Fibroblast of skin of left biceps (primary cell): Measurements from ENCODE around the gene HCN1.

Experiments
- DNase-seq, 2 experiments: peaks; one replicate each; pipeline ENCODE4 v3.0.0-alpha.2; 2013; ENCODE audit warnings: low read depth in 2 of 2

The HCN1 gene

DNA sequence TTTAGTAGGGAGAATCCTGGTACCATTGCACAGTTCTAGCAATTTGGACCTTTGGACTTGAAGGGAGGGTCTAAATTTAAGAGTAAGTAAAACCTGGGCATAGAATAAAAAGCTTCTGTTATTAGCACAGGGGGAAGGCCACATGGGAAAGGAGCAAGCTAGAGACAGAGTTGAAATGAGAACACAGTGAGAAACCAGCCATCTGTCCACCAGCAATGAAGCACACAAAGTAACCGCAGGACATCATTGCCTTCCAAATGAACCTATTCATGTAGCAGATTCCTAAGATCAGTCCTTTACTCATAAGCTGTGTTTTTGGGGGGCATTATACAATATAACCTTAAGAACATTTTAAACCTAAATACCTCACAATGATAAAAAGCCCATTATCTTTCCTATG, 407.4 kb downstream of the HCN1 start:
- no peak for DNase-seq

DNA sequence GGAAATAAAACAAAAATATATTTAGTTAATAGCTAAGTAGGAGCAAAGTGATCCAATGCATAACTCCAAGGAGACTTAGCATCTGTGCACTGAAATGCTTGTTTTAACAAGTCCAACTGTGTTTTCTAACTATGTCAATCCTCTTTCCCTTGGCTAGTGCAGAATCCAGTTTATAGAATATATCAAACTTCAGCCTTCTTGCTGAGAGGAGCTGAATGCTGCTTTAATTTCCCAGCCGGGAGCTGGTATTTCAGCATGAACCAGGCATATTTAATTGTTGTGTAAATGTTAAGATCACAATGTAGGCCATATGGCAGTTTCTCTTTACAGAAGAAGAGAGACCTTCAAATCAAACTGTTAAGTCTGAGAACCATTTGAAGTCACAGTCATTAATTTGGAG, 411.7 kb downstream of the HCN1 start:
- no peak for DNase-seq

DNA sequence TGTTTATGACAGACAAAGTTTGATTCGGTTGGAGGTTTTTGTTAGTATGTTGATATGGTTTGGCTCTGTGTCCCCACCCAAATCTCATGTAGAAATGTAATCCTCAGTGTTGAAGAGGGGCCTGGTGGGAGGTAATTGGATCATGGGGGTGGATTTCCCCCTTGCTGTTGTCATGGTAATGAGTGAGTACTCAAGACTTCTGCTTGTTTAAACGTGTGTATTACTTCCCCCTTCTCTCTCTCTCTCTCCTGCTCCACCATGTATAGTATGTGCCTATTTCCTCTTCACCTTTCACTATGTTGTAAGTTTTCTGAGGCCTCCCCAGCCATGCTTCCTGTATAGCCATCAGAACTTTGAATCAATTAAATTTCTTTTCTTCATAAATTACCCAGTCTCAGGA, 415.1 kb downstream of the HCN1 start:
- DNase-seq: no peak

DNA sequence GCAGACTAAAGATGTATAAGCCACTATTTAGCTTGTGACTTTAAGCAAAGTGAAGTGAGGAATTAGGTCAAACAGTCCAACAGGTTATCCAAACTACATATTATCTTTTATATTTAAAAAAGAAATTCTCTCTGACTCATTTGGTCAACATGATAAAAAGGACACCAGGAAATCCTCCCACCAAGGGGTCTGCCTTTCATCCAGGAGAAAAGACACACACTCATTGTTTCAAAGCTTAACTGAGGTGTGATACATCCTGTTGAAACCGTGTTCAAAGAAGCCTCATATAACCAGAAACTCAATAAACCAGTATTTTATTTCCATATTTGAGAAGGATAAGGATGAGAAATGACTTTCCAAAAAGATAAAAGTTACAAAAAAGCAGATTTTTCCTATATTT, 417.1 kb downstream of the HCN1 start:
- no peak for DNase-seq

DNA sequence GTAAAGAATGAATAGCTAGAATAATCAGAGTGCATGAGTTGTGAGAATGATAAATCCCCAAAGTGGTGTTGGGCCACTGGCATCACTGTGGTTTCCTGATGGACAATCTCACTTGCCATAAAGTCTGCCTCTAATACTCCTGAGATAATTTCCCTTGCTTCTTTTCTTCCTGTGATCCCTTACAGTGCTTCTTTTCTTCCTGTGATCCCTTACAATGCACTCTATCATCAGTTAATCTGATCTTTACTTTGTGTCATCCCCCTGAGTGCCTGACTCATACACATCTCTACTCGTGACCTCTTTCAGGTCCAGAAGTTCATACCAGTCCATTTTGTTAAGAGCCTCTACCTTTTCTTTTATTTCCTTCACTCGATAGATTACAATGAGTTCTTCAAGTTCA, 418.3 kb downstream of the HCN1 start:
- no peak for DNase-seq

DNA sequence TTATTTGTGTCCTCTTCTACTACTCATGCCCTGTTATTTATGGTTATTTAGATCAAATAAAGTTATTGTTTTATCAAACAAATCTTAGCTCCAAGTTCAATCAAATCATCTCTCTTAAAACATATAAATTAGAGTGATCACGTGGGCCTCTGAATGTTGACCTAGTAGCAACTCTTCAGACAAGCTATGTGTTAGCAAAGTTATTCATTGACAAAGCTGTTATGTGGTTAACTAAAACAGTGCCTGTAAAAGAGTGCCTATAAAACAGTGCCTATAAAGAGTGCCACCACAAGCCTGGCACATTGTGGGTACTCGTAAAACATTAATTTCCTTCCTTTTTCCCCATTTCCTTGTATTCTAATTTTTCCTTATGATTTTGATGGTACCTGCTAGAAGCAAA, 421.9 kb downstream of the HCN1 start:
- DNase-seq: no peak

DNA sequence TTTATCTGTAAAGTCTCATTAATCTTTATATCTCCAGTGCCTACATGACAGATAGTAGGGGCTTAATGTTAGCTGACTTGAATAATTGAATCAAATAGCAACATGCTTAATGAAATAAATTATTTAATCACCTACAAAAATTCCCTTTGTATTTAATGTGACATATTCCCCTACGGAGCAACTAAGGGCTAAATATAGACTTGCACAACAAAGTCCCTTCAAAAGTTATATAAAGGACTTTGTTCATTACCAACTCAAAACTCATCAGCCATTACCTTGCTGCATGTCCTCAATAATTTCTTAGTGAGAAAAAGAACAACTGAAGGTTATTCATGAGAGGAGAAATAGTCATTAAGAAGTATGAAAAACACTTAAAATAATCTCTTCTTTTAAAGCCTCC, 424.6 kb downstream of the HCN1 start:
- DNase-seq: no peak

DNA sequence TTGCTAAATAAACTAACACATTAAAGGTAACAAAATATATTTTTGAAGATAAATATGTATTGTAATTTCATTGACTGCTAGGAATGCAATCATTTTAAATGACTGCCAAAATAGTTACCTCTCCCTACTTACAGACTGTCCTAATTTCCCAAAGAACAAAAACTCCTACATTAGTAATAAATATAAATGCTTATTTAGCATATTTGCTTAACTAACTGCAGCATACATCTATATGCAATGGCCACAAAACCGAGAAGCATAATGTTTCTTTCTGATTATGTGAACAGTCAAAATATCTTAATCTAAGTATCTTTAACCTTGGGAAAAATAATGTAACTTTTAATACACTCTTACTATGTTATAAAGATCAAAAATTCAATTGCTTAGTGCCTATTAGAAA, 431.7 kb downstream of the HCN1 start:
- DNase-seq: no peak

DNA sequence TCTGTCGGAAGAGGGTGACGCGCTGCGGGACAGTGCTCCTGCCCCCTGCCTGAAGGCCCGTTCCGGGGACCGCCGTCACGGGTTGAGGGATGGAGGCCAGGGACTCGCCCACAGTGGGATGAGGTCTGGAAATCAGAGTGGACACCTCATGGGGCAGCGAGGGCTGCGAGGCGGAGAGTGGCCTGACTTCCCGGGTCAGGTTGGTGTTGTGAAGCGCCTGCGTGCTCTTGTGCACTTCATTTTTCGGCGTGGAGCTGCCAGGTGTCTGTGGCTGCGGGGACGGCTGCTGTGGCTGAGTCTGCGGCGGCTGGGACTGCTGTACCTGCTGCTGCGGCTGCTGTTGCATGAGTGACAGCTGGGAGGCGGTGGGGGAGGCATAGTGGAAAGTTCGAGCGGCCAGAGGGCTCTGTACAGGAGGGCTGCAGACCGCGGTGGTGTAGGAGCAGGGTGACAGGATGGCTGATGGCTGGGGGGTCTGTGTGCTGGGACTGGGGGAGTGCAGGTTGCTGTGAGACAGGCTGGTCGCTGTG, 434.1 kb downstream of the HCN1 start:
- no peak for DNase-seq

DNA sequence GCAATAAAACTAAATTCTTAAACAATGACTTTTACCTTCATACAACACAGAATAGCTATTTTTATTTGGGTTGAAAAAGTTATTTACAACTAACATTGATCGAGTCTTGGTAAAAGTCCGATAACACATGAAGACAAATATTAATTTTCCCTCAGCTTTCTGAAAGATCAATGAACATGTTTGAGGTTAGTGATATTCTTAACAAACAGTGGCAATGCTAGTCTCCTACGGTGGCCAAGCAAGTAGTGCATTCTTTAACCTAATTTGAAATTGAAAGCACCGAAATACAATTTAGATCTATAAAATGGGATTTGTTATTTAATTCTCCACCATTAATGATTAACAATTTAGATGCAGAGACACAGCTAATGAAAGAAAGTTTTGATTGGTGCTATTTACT, 435.1 kb downstream of the HCN1 start:
- no peak for DNase-seq

DNA sequence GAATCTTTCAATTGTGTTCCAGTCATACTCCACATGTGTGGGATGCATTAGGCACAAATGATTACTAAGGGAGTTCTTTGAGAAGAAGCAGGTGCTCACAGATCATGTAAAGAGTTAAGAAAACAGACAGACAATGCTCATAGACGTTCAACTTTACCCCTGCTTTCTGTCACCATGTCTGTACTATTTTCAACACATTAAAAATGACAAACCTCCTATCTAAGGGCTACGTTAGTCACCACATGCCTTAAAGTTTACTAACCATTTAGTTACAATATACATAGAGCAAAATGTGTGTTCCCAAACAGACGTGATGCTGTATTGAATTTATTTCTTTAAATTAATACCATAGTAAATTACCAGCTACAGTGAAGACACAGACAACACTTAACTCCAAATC, 435.9 kb downstream of the HCN1 start:
- DNase-seq: no peak

DNA sequence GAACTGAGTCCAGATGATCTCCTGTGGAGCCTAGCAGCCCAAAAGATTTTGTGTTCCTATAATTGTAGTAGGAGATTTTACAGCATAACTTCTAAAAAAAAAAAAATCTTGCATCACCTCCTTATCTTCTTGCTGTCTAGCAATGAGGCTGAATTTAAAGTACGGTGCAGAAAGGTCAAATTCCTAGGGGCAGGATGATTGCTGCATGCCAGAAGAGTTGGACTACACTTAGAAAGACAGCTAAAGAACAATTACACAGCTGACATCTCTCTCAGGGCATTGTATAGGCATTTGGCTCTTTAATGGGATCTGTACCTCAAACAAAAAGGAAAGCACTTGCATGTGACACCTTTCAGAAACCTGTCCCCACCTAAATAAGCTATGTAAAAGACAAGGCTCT, 443.2 kb downstream of the HCN1 start:
- no peak for DNase-seq

DNA sequence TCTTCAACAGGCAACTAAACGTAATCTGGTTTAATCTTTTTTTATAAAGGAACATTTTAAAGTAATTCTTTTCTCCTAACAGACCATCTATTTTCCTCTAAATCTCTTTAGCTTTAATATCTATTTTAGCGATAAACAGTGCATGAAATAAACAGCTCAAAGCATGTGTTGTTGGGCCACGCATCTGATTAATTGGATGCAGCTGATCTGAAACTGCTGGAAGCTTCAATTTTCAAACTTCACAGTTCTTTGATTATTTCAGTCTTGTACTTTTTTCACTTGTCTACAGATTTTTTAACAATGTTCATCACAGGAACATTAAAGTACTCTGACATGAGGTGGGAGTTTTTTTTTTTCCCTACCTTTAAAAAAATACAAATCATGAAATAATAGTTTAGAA, 443.6 kb downstream of the HCN1 start:
- no peak for DNase-seq

DNA sequence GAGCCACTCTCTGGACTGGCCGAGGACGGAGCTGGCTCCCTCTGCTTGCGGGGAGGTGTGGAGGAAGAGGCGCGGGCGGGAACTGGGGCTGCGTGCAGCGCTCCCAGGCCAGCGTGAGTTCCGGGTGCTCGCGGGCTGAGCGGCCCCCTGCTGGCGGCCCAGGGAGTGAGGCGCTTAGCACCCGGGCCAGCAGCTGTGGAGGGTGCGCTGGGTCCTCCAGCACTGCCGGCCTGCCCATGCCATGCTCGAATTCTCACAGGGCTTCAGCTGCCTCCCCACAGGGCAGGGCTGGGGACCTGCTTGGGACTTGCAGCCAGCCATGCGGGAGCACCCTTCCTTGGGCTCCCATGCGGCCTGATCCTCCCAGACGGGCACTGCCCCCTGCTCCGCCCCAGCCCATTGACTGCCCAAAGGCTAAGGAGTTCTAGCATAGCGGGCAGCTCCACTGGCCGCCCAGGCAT, 470.6 kb downstream of the HCN1 start:
- DNase-seq: no peak

DNA sequence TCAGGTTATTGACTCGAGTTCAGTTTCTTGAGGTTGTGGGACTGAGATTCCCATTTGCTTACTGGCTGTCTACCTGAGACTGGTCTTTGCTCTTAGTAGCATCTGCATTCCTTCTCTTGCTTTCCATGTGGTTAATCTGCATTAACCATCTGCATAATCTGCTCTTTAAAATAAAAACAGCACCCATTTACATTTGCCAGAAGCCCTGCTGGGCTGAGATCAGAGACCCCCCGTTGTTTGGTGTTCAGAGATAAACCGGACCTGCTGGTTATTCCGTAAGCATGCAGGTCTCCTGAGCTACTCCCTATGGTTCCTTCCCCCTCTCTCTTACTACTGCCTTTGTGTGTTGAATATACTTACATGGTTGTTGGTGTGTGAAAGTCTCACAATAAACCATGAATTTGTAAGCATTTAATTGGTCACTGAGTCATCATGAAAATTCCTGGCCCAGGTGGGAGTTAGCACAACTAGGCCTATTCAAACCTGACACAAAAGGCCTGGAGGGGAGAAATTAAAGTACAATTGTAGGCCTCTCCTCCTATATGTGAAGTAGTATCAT, 490.7 kb downstream of the HCN1 start:
- no peak for DNase-seq
